NCI-H524 (cell line): ENCODE data around the gene RND2.
A peak's percentile ranks its signal among the peaks of the same experiment; 100 is the strongest.
"Not testable (repeated sequence)": the region's sequence is repeated elsewhere in the genome, so short reads cannot be mapped to it uniquely, and the experiment has no call there.

Experiments
- DNase-seq, 2 experiments: peaks; one replicate each; lab custom pipeline; 2025; lab: John Stamatoyannopoulos, UW

Gene RND2, protein sequence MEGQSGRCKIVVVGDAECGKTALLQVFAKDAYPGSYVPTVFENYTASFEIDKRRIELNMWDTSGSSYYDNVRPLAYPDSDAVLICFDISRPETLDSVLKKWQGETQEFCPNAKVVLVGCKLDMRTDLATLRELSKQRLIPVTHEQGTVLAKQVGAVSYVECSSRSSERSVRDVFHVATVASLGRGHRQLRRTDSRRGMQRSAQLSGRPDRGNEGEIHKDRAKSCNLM

DNA sequence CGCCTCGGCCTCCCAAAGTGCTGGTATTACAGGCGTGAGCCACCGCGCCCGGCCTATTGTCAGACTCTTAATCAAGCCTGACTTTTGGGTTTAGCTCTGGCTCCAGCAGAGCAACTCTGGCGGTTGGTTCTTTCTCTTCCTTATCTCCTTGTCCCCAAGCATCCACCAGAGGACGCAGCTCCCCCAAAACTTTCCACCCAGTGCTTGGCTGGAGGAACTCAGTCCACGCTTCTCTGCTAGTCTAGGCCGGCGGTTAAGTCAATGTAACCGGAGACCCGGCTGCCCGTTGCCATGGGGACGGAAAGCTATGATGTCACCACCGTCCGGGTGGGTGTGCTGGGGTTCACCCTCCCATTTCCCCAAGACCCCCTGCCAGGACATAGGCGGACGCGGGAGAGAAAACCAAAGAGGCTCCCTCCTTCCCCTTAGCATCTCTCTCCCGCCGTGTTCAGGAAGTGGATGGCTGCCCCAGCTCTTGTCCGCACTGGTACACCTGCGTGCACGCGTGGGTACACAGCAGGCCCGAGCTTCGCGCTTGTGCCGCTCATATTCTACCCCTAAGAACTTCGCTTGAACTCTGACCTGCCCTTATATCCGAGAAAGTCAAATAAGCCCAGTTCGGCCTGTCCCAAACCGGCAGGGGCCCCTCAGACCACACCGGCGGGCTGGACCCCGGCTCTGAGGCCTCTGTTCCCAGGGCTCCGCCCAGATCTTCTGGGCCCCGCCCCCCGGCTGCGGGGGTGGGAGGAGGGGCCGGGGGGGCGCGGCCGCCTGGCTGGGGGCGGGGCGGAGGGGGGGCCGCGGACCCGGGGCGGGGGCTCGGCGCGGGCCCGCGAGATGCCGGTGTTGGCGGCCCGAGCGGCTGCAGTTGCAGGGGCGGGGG is at the start of gene RND2:
RND2 (plus strand) TSS at position 825 of the 883 bp plus-strand sequence. CDS start 117 bp downstream, outside the sequence.
- peak; percentile 98 for DNase-seq

DNA sequence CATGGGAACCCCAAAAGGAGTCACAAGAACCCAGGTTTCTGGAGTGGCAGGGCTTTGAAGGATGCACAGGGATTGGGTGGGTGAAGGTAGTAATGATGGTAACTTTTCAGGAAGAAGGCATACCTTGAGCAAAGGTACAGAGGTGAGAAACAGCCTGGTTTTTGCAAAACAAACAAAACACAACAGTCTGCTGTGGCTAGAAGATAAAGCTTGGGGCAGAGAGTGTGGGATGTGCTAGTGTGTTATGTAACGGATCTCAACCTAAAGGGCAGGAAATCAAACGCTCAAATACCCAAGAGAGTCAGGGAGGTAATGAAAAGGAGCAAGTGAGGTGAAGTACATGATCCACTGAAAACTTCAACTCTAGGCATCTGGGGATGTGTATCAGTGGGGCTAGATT is 49.8 kb upstream of the RND2 start:
- DNase-seq: no peak

- not testable (repeated sequence) for DNase-seq
These were observed 49.3 kb upstream of the RND2 start for GRCh38 chr17:42975701-42976100.

GRCh38 chr17:42979511-42980273 is 45.3 kb upstream of the RND2 start, which contains the start of gene PTGES3L:
Gene PTGES3L (minus strand): TSS chr17:42980080. CDS start chr17:42980053, 27 bp downstream.
- DNase-seq: peak; percentile 63 to 82

GRCh38 chr17:42980274-42980765 is 44.7 kb upstream of the RND2 start, which contains the start of gene RUNDC1:
Gene RUNDC1 (plus strand): TSS chr17:42980565. CDS start chr17:42980577, 12 bp downstream.
- peak; percentile 68 to 87 for DNase-seq

DNA sequence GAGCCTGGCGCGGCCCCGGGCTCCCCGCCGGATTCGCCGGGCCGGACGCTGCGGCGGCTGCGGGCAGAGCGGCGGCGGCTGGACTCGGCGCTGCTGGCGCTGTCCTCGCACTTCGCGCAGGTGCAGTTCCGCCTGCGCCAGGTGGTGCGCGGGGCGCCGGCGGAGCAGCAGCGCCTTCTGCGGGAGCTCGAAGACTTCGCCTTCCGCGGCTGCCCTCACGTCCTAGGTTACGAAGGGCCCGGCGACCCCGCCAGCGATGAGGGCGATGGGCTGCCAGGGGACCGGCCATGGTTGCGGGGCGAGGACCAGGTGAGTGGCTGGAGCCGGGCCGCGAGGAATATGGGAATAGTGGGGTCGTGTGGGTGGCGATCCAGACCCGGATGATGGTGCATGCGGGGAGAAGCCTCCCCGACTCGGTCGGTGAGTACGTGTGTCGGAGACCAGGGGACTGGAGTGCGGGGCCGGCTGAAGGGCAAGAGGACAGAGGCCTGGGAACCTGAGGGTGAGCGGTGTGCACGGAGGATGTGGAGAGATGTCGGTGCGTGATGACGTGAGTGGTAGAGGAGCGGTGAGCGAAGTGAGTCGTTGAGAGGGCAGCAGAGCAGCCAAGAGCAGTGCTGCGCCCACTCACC is 44.1 kb upstream of the RND2 start:
- DNase-seq: peak in 1 of 2 experiments; percentile 42

GRCh38 chr17:42982266-42982665 is 42.8 kb upstream of the RND2 start:
- DNase-seq: no peak

GRCh38 chr17:42985225-42985624 is 39.8 kb upstream of the RND2 start:
- no peak for DNase-seq

DNA sequence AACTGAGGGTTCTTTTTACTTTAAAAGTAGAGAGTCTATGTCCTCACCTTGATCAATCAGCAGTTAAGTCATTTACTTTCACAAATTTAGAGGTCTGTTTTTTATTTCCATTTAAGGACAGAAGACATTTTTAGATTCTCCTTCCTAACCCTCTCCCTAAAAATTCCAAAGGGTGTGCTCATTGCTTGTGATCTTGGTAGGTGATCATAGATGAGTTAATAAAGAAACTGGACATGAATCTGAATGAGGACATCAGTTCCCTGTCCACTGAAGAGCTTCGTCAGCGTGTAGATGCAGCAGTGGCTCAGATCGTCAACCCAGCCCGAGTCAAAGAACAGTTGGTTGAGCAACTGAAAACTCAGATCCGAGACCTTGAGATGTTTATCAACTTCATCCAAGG is 35.9 kb upstream of the RND2 start:
- no peak for DNase-seq

DNA sequence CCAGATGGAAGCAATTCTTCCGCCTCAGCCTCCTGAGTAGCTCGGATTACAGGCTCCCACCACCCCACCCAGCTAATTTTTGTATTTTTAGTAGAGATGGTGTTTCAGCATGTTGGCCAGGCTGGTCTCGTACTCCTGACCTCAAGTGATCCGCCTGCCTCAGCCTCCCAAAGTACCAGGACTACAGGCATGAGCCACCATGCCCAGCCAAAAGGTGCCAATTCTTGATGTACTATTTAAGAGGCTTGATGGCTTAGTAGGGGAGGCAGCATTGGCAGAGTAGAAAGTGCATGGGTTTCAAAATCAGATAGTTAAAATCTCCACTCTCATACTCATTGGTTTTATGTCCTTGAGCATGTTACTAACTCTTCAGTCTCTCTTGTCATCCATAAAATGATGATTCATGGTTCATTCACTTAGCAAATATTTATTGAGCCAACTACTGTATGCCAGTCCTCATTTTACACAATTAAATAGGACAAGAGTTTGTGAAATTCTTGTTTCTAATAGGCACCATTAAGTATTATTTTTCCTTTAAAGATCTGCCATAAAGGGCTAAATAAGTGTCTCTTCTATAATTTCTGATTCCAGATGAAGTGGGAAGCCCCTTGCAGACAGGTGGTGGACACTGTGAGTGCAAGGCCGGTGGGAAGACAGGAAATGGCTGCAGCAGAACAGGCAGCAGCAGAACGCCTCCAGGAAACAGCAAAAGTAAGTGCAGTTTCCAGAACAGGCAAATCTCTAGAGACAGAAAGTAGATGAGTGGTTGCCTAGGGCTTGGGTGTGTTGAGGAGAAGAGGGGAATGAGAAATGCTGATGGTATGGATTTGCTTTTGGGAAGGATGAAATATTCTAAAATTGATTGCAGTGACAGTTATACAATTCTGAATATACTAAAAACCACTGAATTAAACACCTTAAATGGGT is 35.0 kb upstream of the RND2 start:
- DNase-seq: no peak

DNA sequence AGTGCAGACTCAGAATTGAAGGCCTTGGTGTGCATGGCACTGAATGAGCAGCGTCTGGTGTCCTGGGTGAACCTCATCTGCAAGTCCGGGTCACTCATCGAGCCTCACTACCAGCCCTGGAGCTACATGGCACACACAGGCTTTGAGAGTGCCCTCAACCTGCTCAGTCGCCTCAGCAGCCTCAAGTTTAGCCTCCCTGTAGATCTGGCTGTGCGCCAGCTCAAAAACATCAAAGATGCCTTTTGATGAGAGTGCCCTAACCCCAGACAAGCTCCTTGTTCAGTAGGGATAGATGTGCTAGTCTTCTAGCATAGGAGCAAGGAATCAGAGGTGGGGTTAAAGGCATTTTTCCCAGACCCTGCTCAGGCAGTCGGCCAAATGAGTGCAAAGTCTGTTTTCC is 33.6 kb upstream of the RND2 start:
- DNase-seq: no peak

GRCh38 chr17:42992872-42993271 is 32.2 kb upstream of the RND2 start:
- peak in 1 of 2 experiments; percentile 27 for DNase-seq

DNA sequence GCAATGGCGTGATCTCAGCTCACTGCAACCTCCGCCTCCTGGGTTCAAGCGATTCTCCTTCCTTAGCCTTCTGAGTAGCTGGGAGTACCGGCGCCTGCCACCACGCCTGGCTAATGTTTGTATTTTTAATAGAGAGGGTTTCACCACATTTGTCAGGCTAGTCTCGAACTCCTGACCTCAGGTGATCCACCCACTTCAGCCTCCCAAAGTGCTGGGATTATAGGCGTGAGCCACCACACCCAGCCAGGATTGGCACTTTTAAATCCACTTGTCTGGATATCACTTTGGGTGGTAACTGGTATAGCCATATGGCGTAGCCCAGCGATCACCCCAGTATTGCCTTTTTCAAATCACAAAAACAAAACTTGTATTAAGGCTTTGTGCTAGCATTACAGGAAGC is 31.1 kb upstream of the RND2 start:
- DNase-seq: not testable (repeated sequence)

DNA sequence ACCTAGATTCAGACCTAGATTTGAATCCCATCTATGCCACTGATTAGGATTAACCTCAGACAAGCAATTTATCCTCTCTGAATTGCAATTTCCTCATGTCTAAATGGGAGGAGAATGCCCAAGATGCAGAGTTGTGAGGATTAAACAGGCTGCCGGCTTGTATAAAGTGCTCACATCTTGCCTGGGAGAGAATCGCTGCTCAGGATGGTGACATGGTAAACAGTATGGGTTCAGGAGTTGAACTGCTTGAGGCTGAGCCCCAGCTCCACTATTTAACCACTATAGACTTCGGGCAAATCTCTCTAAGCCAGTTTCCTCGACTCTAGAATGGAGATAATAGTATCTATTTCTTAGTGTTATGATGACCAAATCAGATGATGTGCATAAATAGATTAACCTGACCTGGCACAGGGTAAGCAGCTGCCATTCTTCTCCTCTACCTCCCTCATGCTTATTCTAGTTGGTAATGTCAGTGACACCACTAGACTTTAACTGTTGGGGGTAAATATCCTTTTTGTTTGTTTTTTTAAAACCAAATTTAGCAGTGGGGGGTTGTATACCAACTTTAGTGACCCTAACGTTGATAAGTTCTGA is 27.5 kb upstream of the RND2 start:
- peak in 1 of 2 experiments; percentile 43 for DNase-seq

GRCh38 chr17:42997984-42998938 is 26.8 kb upstream of the RND2 start, which contains the start of gene RPL27:
Gene RPL27 (plus strand): TSS chr17:42998419. CDS start chr17:42998751, 332 bp downstream.
- DNase-seq: peak; percentile 100

DNA sequence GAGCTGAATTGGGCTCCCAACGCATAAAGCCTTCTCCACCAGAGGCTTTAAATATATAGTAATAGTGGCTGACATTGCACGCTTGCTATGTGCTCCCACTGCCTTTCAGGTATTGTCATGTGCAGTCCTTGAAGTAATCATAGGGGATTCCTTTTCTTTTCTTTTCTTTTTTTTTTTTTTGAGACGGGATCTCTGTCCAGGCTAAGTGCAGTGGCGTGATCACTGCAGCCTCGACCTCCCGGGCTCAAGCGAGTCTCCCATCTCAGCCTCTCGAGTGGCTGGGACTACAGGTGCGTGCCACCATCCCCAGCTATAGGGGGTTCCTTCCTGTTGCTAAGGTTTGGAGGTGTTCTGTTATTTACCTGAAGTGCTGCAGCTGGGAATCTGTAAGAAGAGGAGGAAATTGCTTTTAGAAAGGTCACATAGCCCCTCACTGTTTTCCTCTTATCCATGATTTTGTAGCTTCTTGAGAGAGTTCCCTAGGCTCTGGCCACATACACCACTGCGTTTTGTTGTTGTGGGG is 26.0 kb upstream of the RND2 start:
- DNase-seq: no peak

DNA sequence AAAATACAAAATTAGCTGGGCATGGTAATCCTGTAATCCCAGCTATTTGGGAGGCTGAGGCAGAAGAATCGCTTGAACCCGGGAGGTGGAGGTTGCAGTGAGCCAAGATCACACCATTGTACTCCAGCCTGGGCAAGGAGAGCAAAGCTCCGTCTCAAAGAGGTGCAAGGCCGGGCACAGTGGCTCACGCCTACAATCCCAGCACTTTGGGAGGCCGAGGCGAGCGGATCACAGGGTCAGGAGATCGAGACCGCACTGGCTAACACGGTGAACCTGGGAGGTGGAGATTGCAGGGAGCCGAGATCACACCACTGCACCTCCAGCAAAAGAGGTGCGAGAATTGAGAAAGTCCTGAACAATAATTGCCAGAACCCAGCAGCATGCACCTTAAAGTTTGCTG is 24.1 kb upstream of the RND2 start:
- not testable (repeated sequence) for DNase-seq

- no peak for DNase-seq
These were observed 21.4 kb upstream of the RND2 start for GRCh38 chr17:43003542-43004172.
